Right lobe of liver (tissue), 4 donors: Measurements from ENCODE around the gene FCMR.

Source experiments
- POLR2A ChIP-seq: fragments of 450-650 bp; IDR thresholded peaks from one replicate; pipeline ENCODE4 v1.6.1; 2017; ENCODE audit warnings: antibody characterized with exemption, mild to moderate bottlenecking
- TF ChIP-seq, protein P1 (sequence below), 4 donors: fragments of 200-600 bp in 3 of 4; fragments of 450-650 bp in 1 of 4; IDR thresholded peaks; one replicate each; pipeline versions ENCODE4 v1.5.1 to v1.8.0; 2016 to 2022; ENCODE audit warnings: antibody characterized with exemption in 4 of 4, mild to moderate bottlenecking in 2 of 4
- donor health status: DM: no; HTN: no; CAD: no.
- donor health status: DM: no; HTN: no; CAD: no.
- donor health status: DM: no; HTN: yes; CAD: no.

DNA sequence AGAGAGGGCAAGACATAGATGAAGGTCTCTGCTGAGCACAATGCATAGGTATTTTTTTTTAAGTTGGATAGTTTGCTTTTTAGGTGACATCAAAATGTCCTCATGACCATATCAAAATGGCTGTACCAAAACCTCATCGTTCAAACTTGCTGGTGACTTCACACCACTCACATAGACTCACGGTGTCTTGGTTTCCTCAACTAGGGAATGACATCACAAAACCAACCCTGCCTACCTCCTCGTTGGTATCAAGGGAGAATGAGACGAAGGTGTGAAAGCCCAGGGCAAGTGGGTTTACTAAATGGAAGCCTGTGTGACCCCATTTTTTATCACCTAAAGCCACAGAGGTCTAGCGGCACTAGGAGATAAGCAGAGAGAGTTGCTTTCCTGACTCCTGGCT, 23.0 kb upstream of the FCMR start:
- TF ChIP-seq, protein P1, sequence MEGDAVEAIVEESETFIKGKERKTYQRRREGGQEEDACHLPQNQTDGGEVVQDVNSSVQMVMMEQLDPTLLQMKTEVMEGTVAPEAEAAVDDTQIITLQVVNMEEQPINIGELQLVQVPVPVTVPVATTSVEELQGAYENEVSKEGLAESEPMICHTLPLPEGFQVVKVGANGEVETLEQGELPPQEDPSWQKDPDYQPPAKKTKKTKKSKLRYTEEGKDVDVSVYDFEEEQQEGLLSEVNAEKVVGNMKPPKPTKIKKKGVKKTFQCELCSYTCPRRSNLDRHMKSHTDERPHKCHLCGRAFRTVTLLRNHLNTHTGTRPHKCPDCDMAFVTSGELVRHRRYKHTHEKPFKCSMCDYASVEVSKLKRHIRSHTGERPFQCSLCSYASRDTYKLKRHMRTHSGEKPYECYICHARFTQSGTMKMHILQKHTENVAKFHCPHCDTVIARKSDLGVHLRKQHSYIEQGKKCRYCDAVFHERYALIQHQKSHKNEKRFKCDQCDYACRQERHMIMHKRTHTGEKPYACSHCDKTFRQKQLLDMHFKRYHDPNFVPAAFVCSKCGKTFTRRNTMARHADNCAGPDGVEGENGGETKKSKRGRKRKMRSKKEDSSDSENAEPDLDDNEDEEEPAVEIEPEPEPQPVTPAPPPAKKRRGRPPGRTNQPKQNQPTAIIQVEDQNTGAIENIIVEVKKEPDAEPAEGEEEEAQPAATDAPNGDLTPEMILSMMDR (IDR thresholded peaks at IDR 0.05), result no peak
- no peak for TF ChIP-seq POLR2A
